ENCODE results near the gene AGL.
"Not testable (repeated sequence)": the region's sequence is repeated elsewhere in the genome, so short reads cannot be mapped to it uniquely, and the experiment has no call there.

AGL gene

GRCh38 chr1:99851850-99852454 lies 1.8 kb downstream of the AGL start:
- DNase-seq (ENCODE audit: low read depth in 2 of 2), result no peak

GRCh38 chr1:99852648-99853047 lies 2.5 kb downstream of the AGL start:
- DNase-seq (ENCODE audit: low read depth in 2 of 2), result no peak

- no peak for DNase-seq (ENCODE audit: low read depth in 2 of 2)
These were observed 5.8 kb downstream of the AGL start for GRCh38 chr1:99855914-99856450.

GRCh38 chr1:99857041-99857440 lies 6.9 kb downstream of the AGL start:
- not testable (repeated sequence) for DNase-seq (ENCODE audit: low read depth in 2 of 2)

GRCh38 chr1:99858286-99858685 lies 8.1 kb downstream of the AGL start:
- no peak for DNase-seq (ENCODE audit: low read depth in 2 of 2)

- no peak for DNase-seq (ENCODE audit: low read depth in 2 of 2)
These were observed 8.7 kb downstream of the AGL start for GRCh38 chr1:99858881-99859280.

GRCh38 chr1:99860703-99861102 lies 10.5 kb downstream of the AGL start:
- DNase-seq (ENCODE audit: low read depth in 2 of 2), result no peak

GRCh38 chr1:99867682-99868081 lies 17.5 kb downstream of the AGL start:
- DNase-seq (ENCODE audit: low read depth in 2 of 2), result no peak

GRCh38 chr1:99869304-99869703 lies 19.1 kb downstream of the AGL start:
- no peak for DNase-seq (ENCODE audit: low read depth in 2 of 2)

GRCh38 chr1:99869723-99870122 lies 19.6 kb downstream of the AGL start:
- no peak for DNase-seq (ENCODE audit: low read depth in 2 of 2)

GRCh38 chr1:99872063-99872462 lies 21.9 kb downstream of the AGL start:
- DNase-seq (ENCODE audit: low read depth in 2 of 2), result no peak

GRCh38 chr1:99877568-99877967 lies 27.4 kb downstream of the AGL start:
- DNase-seq (ENCODE audit: low read depth in 2 of 2), result no peak

GRCh38 chr1:99886179-99886578 lies 36.0 kb downstream of the AGL start:
- no peak for DNase-seq (ENCODE audit: low read depth in 2 of 2)

- DNase-seq (ENCODE audit: low read depth in 2 of 2), result no peak
These were observed 36.7 kb downstream of the AGL start for GRCh38 chr1:99886841-99887240.

- DNase-seq (ENCODE audit: low read depth in 2 of 2), result no peak
These were observed 37.7 kb downstream of the AGL start for GRCh38 chr1:99887890-99888289.

- DNase-seq (ENCODE audit: low read depth in 2 of 2), result no peak
These were observed 41.8 kb downstream of the AGL start for GRCh38 chr1:99891997-99892396.

GRCh38 chr1:99903278-99903677 lies 53.1 kb downstream of the AGL start:
- not testable (repeated sequence) for DNase-seq (ENCODE audit: low read depth in 2 of 2)

- no peak for DNase-seq (ENCODE audit: low read depth in 2 of 2)
These were observed 56.4 kb downstream of the AGL start for GRCh38 chr1:99906535-99906934.

- no peak for DNase-seq (ENCODE audit: low read depth in 2 of 2)
These were observed 67.1 kb downstream of the AGL start for GRCh38 chr1:99917214-99917613.

- no peak for DNase-seq (ENCODE audit: low read depth in 2 of 2)
These were observed 69.1 kb downstream of the AGL start for GRCh38 chr1:99919220-99919619.

GRCh38 chr1:99934801-99935200 lies 84.6 kb downstream of the AGL start:
- no peak for DNase-seq (ENCODE audit: low read depth in 2 of 2)

GRCh38 chr1:99935534-99935933 lies 85.4 kb downstream of the AGL start:
- no peak for DNase-seq (ENCODE audit: low read depth in 2 of 2)

- no peak for DNase-seq (ENCODE audit: low read depth in 2 of 2)
These were observed 85.9 kb downstream of the AGL start for GRCh38 chr1:99936071-99936470.

GRCh38 chr1:99942723-99943122 lies 92.6 kb downstream of the AGL start:
- DNase-seq (ENCODE audit: low read depth in 2 of 2), result no peak
